ENCODE measurements around the gene CUX1.

GRCh38 chr7:102262546-102262945 lies 445.1 kb downstream of the CUX1 start:
- TF ChIP-seq CTCF (IDR thresholded peaks at IDR 0.05) (no peak), POLR2A (IDR thresholded peaks at IDR 0.05) (no peak)

Measured in esophagus squamous epithelium (tissue), 4 donors.